K562 (cell line): Measurements from ENCODE around the gene IGFBPL1. TPM values are rescaled to one million over a fixed set of nuclear protein-coding genes. Genes with fewer than 3 reads are reported as not detected.
A peak's percentile ranks its signal among the peaks of the same experiment; 100 is the strongest.
"Not testable (repeated sequence)": the region's sequence is repeated elsewhere in the genome, so short reads cannot be mapped to it uniquely, and the experiment has no call there.

ENCODE experiments used
- ATAC-seq: fragments of 200-7000 bp; cut with Tn5 transposase; 3 replicates; pipeline ENCODE4 v1.9.1; 2020; ENCODE audit warnings: moderate library complexity
- Bru-seq: library from RNA; stranded (reverse); fragments of 400-500 nt; gene quantifications from one replicate; lab custom pipeline; 2021; lab: Mats Ljungman, UMichigan
- BruChase-seq, 2 experiments: library from RNA; stranded (reverse); fragments of 400-500 nt; gene quantifications; one replicate each; lab custom pipeline; 2021; lab: Mats Ljungman, UMichigan
- BruUV-seq: library from RNA; stranded (reverse); fragments of 400-500 nt; replicated peaks from 2 replicates; lab custom pipeline; 2021; lab: Mats Ljungman, UMichigan
- CTCF ChIA-PET: fragments of 300-600 bp; formaldehyde crosslinking; extraction: SDS; loops from one replicate; lab custom pipeline; 2021; ENCODE audit warnings: low intra/inter-chr PET ratio; lab: Yijun Ruan, JAX
- POLR2A ChIA-PET: fragments of 300-600, 350-650 bp; sonication (Branson Sonifier 250); formaldehyde crosslinking; extraction: SDS; loops from one replicate; lab custom pipeline; 2021; ENCODE audit warnings: antibody characterized with exemption, inconsistent platforms; lab: Yijun Ruan, JAX
- DNase-seq, 4 experiments: peaks; one replicate each; pipeline versions ENCODE4 v3.0.0 to v3.0.0-alpha.2; 2011 to 2018; ENCODE audit warnings: low spot score in 3 of 4, mixed read lengths in 3 of 4; ENCODE audit errors: extremely low read depth in 1 of 4
- FAIRE-seq: peaks from 2 replicates; lab custom pipeline; 2011; peaks lifted over from hg19 to GRCh38; lab: Jason Lieb, UNC
- H2AFZ ChIP-seq: 2 replicates; pipeline ENCODE4 v1.6.0; 2011; ENCODE audit warnings: low read depth, low read length, control low read depth, inconsistent platforms
- H3K27ac ChIP-seq: fragments of 200-600 bp; 3 replicates; pipeline ENCODE4 v1.8.0; 2011; ENCODE audit warnings: low read depth, mild to moderate bottlenecking, control low read depth, inconsistent platforms, low read length, moderate library complexity, mixed read lengths; ENCODE audit errors: extremely low read depth
- H3K27me3 ChIP-seq, 2 experiments: fragments of 300-600 bp in 1 of 2; 2 replicates in 1 of 2; 3 replicates in 1 of 2; pipeline versions ENCODE4 v1.6.0 to v1.8.0; 2011; ENCODE audit warnings: inconsistent platforms in 2 of 2, low read length in 2 of 2, mild to moderate bottlenecking in 1 of 2, mixed read lengths in 1 of 2, moderate library complexity in 1 of 2; ENCODE audit not compliant: control insufficient read depth in 2 of 2, insufficient read depth in 2 of 2
- H3K36me3 ChIP-seq: fragments of 300-600 bp; 3 replicates; pipeline ENCODE4 v1.8.0; 2011; ENCODE audit warnings: mild to moderate bottlenecking, low read length, inconsistent platforms; ENCODE audit not compliant: control insufficient read depth, insufficient read depth
- H3K4me1 ChIP-seq, 2 experiments: fragments of 200-600 bp in 1 of 2; replicated peaks in 1 of 2; 2 replicates in 1 of 2; 3 replicates in 1 of 2; pipeline versions ENCODE4 v1.5.1 to v1.8.0; 2011; ENCODE audit warnings: inconsistent platforms in 2 of 2, low read length in 2 of 2, mild to moderate bottlenecking in 1 of 2, mixed read lengths in 1 of 2, moderate library complexity in 1 of 2; ENCODE audit not compliant: control insufficient read depth in 2 of 2, insufficient read depth in 2 of 2
- H3K4me2 ChIP-seq: 2 replicates; pipeline ENCODE4 v1.6.1; 2011; ENCODE audit warnings: low read length, control low read depth, inconsistent platforms, mixed read lengths; ENCODE audit not compliant: insufficient read depth
- H3K4me3 ChIP-seq: fragments of 200-600 bp; sonication (generic), shearing (Covaris generic); 2 replicates; pipeline ENCODE4 v1.5.1; 2016; ENCODE audit warnings: control low read depth, inconsistent platforms
- H3K79me2 ChIP-seq: fragments of 200-600 bp; 3 replicates; pipeline ENCODE4 v1.8.0; 2011; ENCODE audit warnings: low read length, inconsistent platforms; ENCODE audit not compliant: control insufficient read depth, insufficient read depth
- H3K9ac ChIP-seq, 2 experiments: 2 replicates each; pipeline versions ENCODE4 v1.6.0 to v1.6.1; 2011; ENCODE audit warnings: low read depth in 2 of 2, low read length in 2 of 2, control low read depth in 1 of 2, inconsistent platforms in 1 of 2, mild to moderate bottlenecking in 1 of 2, mixed read lengths in 1 of 2; ENCODE audit not compliant: insufficient read depth in 1 of 2
- H3K9me1 ChIP-seq: one replicate; pipeline ENCODE4 v1.6.0; 2011; ENCODE audit warnings: inconsistent platforms, mild to moderate bottlenecking, low read length, moderate library complexity; ENCODE audit not compliant: control insufficient read depth, insufficient read depth
- H3K9me3 ChIP-seq: replicated peaks from 2 replicates; pipeline ENCODE4 v1.5.1; 2011; ENCODE audit warnings: low read depth, low read length, inconsistent platforms; ENCODE audit not compliant: control insufficient read depth, insufficient read depth
- H4K20me1 ChIP-seq: replicated peaks from 2 replicates; pipeline ENCODE4 v1.6.1; 2011; ENCODE audit warnings: low read length, inconsistent platforms, mixed read lengths; ENCODE audit not compliant: control insufficient read depth, insufficient read depth
- E2F6 ChIP-seq, 2 experiments: IDR thresholded peaks; 2 replicates each; pipeline ENCODE4 v1.6.1; 2011; ENCODE audit warnings: borderline replicate concordance in 1 of 2, control low read depth in 1 of 2, low read depth in 1 of 2, low read length in 1 of 2, mild to moderate bottlenecking in 1 of 2, mixed read lengths in 1 of 2, moderate library complexity in 1 of 2; ENCODE audit not compliant: insufficient read depth in 1 of 2, insufficient read length in 1 of 2, poor library complexity in 1 of 2, severe bottlenecking in 1 of 2; ENCODE audit errors: extremely low read depth in 1 of 2
- NCOA2 ChIP-seq, 2 experiments: fragments of 450-650 bp; IDR thresholded peaks; 2 replicates each; pipeline ENCODE4 v1.6.1; 2018; ENCODE audit warnings: mild to moderate bottlenecking in 2 of 2, moderate library complexity in 1 of 2; ENCODE audit not compliant: partially characterized antibody in 2 of 2
- SUPT5H ChIP-seq: fragments of 450-650 bp; IDR thresholded peaks from 2 replicates; pipeline ENCODE4 v1.6.1; 2016
- WGBS: fragments of 100-300 bp; shearing (Covaris generic); methylation state at CpG from one replicate; pipeline ENCODE4 v1.1.6; 2016; ENCODE audit warnings: low coverage, mixed read lengths; ENCODE audit not compliant: insufficient coverage; ENCODE audit errors: missing lambda C conversion rate; 5-methylcytosine and 5-hydroxymethylcytosine counted together
- in situ Hi-C: fragments of 300-500 bp; cut with MboI; formaldehyde crosslinking; loops from 4 replicates; pipeline ENCODE4 v1.15.0; 2018; ENCODE audit warnings: inconsistent platforms, mixed read lengths
- intact Hi-C: fragments of 100-400 bp; cut with micrococcal nuclease; formaldehyde crosslinking; loops from 2 replicates; pipeline ENCODE4 v1.14.2; 2022
- long read RNA-seq, 3 experiments: library from polyadenylated mRNA in 2 of 3; library from RNA in 1 of 3; unstranded in 2 of 3; stranded (forward) in 1 of 3; transcript quantifications; one replicate each; pipeline ENCODE4 v2.0.0, GENCODE V29; 2019 to 2022
- polyA minus RNA-seq, 3 experiments: library from RNA; depleted of rRNA, polyadenylated mRNA; stranded (reverse); fragments of >200 nt; gene quantifications; 2 replicates each; pipeline ENCODE4 v1.2.3, GENCODE V29; 2011
- polyA plus RNA-seq, 8 experiments: library from polyadenylated mRNA; depleted of rRNA in 4 of 8; stranded (reverse) in 5 of 8; unstranded in 3 of 8; fragments of >200 nt; fragmentation: Nextera tagmentation in 2 of 8; fragmentation: Illumina TruSeq in 1 of 8; extraction: Ambion mirVana in 2 of 8; extraction: Trizol in 1 of 8; gene quantifications; 2 replicates each; pipeline versions ENCODE4 v1.2.1 to v1.2.3, GENCODE V29; 2011 to 2014; ENCODE audit warnings: inconsistent platforms in 1 of 8, missing spikeins in 1 of 8
- total RNA-seq, 7 experiments: library from RNA; depleted of rRNA in 6 of 7; stranded (reverse); fragments of >200 nt in 6 of 7; fragmentation: Illumina TruSeq in 2 of 7; extraction: Trizol in 2 of 7; gene quantifications; 2 replicates each; pipeline versions ENCODE4 v1.2.1 to v1.2.3, GENCODE V29; 2011 to 2021; ENCODE audit warnings: low replicate concordance in 1 of 7

Gene IGFBPL1
- total RNA-seq (2011; cell fraction: chromatin; rRNA removed; ENCODE audit: low replicate concordance): not detected in 2 replicates
- not detected in 2 replicates for total RNA-seq (2011; cell fraction: nucleolus; rRNA removed)
- total RNA-seq (2011; cell fraction: nucleoplasm; rRNA removed): not detected in 2 replicates
- total RNA-seq (2014; rRNA removed): not detected in 2 replicates
- total RNA-seq (2014; rRNA removed; fragmentation: Illumina TruSeq; extraction: Trizol): not detected in 2 replicates
- not detected in 2 replicates for total RNA-seq (2015; rRNA removed; fragmentation: Illumina TruSeq; extraction: Trizol)
- not detected in 2 replicates for total RNA-seq (2021)
- not detected in 2 replicates for polyA plus RNA-seq (2011; rRNA removed)
- not detected in 2 replicates for polyA plus RNA-seq (2011; cell fraction: cytosol; rRNA removed)
- polyA plus RNA-seq (2011; cell fraction: nucleus; rRNA removed): not detected in 2 replicates
- polyA plus RNA-seq (2012): not detected in 2 replicates
- not detected in 2 replicates for polyA plus RNA-seq (2014; fragmentation: Illumina TruSeq; extraction: Trizol)
- not detected for polyA plus RNA-seq (2014; fragmentation: Nextera tagmentation; extraction: Ambion mirVana)
- polyA plus RNA-seq (2014; rRNA removed): not detected in 2 replicates
- not detected in 2 replicates for polyA minus RNA-seq (2011; rRNA and poly(A)+ RNA removed)
- not detected in 2 replicates for polyA minus RNA-seq (2011; cell fraction: cytosol; rRNA and poly(A)+ RNA removed)
- not detected in 2 replicates for polyA minus RNA-seq (2011; cell fraction: nucleus; rRNA and poly(A)+ RNA removed)
- not detected for Bru-seq, nascent RNA
- BruChase-seq, experiment 1, labeled RNA remaining after a 2-hour chase: not detected
- not detected for BruChase-seq, experiment 2, labeled RNA remaining after a 6-hour chase
- long read RNA-seq, experiment 1: 0 reads
- long read RNA-seq, experiment 2: 0 reads
- long read RNA-seq, experiment 3: 0 reads

GRCh38 chr9:38423973-38424843 lies at the start of gene IGFBPL1:
TSS of gene IGFBPL1 (minus strand) at chr9:38424454. CDS start at chr9:38424424, 30 bp downstream.
- no peak within 1 kb of the TSS for H3K27ac ChIP-seq
- H4K20me1 ChIP-seq: no peaks in the 10 kb centered on the region
- H3K36me3 ChIP-seq: no peaks in the 10 kb centered on the region
- no peak within 1 kb of the TSS for H3K4me3 ChIP-seq
- peak in 1 of 4 experiments; percentile 36 for DNase-seq
- peaks cover 0 to 10% of the 10 kb centered on the region in 2 experiments; a peak in 2 of 5 replicates for H3K4me1 ChIP-seq
- ChIA-PET POLR2A (no interaction called here), CTCF (no interaction called here)
- no peak within 1 kb of the TSS for H3K4me2 ChIP-seq
- no peaks in the 10 kb centered on the region for H3K79me2 ChIP-seq
- intact Hi-C loops: no loop called here
- 14% methylated on average over 109 of the region's 115 CpGs for WGBS
- H3K9me3 ChIP-seq: no peaks in the 10 kb centered on the region
- BruUV-seq: no TSS peak
- no peak within 1 kb of the TSS for H2AFZ ChIP-seq
- no peaks in the 10 kb centered on the region for H3K9me1 ChIP-seq
- ATAC-seq: no peak
- TF ChIP-seq NCOA2 (IDR thresholded peaks at IDR 0.05; ENCODE audit: partially characterized antibody in 2 of 2) (no peak), SUPT5H (no peak), E2F6 (IDR thresholded peaks at IDR 0.05; ENCODE audit: borderline replicate concordance in 1 of 2, extremely low read depth in 1 of 2, insufficient read depth in 1 of 2, insufficient read length in 1 of 2, low read depth in 1 of 2, low read length in 1 of 2, poor library complexity in 1 of 2, severe bottlenecking in 1 of 2) (peak in 1 of 2 experiments; percentile 49)
- TF ChIP-seq, all 486 proteins: peak for 1
- no peak for FAIRE-seq
- peaks cover 35 to 60% of the 10 kb centered on the region in 2 experiments for H3K27me3 ChIP-seq
- in situ Hi-C loops: no loop called here
- no peak within 1 kb of the TSS for H3K9ac ChIP-seq

GRCh38 chr9:38472583-38473249 lies 48.5 kb upstream of the IGFBPL1 start:
- H3K4me2 ChIP-seq, H3K9me3 ChIP-seq, POLR2A ChIA-PET, DNase-seq, H2AFZ ChIP-seq, in situ Hi-C loops, BruUV-seq, H3K9ac ChIP-seq, H4K20me1 ChIP-seq, H3K27me3 ChIP-seq, H3K9me1 ChIP-seq, intact Hi-C loops, ATAC-seq, H3K79me2 ChIP-seq, H3K4me1 ChIP-seq, H3K36me3 ChIP-seq, H3K4me3 ChIP-seq, CTCF ChIA-PET, FAIRE-seq, H3K27ac ChIP-seq: not testable (repeated sequence)
- WGBS: 4% methylated on average over 2 of the region's 2 CpGs
